ENCODE measurements around the gene HOXA9.

HOXA9 gene

GRCh38 chr7:27112955-27113949, 52.1 kb downstream of the HOXA9 start:
- no peaks in the 10 kb centered on the region for H3K4me1 ChIP-seq
- no peaks in the 10 kb centered on the region for H3K9me3 ChIP-seq
- no peak for TF ChIP-seq CTCF (IDR thresholded peaks at IDR 0.05; ENCODE audit: low read depth, low read length)
- no peaks in the 10 kb centered on the region for H3K36me3 ChIP-seq
- DNase-seq = no peak
- H3K4me3 ChIP-seq (ENCODE audit: low read depth, low read length) = no peak overlapping the region
- peaks cover 95% of the 10 kb centered on the region for H3K27me3 ChIP-seq

All from BE2C (cell line).